ENCODE results near the gene SNX9.
A peak's percentile ranks its signal among the peaks of the same experiment; 100 is the strongest.
"Not testable (repeated sequence)": the region's sequence is repeated elsewhere in the genome, so short reads cannot be mapped to it uniquely, and the experiment has no call there.

SNX9 gene

GRCh38 chr6:157789861-157790260 lies 33.2 kb upstream of the SNX9 start:
- peak; percentile 9 to 47 for DNase-seq (ENCODE audit: low read depth in 1 of 2, low spot score in 1 of 2)
- in situ Hi-C loops (cut with HindIII; ENCODE audit: low pct_unique_long_range_greater_than_20kb, low sequenced_read_pairs), result no loop called here
- no peak for TF ChIP-seq JUND (IDR thresholded peaks at IDR 0.05; ENCODE audit: low read depth)

- in situ Hi-C loops (cut with HindIII; ENCODE audit: low pct_unique_long_range_greater_than_20kb, low sequenced_read_pairs), result no loop called here
- DNase-seq (ENCODE audit: low read depth in 1 of 2, low spot score in 1 of 2), result no peak
- no peak for TF ChIP-seq JUND (IDR thresholded peaks at IDR 0.05; ENCODE audit: low read depth)
Measured at GRCh38 chr6:157790548-157791160, 32.4 kb upstream of the SNX9 start.

GRCh38 chr6:157791450-157791849 lies 31.6 kb upstream of the SNX9 start:
- in situ Hi-C loops (cut with HindIII; ENCODE audit: low pct_unique_long_range_greater_than_20kb, low sequenced_read_pairs), result no loop called here
- DNase-seq (ENCODE audit: low read depth in 1 of 2, low spot score in 1 of 2), result peak in 1 of 2 experiments; percentile 46
- TF ChIP-seq JUND (IDR thresholded peaks at IDR 0.05; ENCODE audit: low read depth), result no peak

- TF ChIP-seq JUND (IDR thresholded peaks at IDR 0.05; ENCODE audit: low read depth), result no peak
- in situ Hi-C loops (cut with HindIII; ENCODE audit: low pct_unique_long_range_greater_than_20kb, low sequenced_read_pairs), result no loop called here
- no peak for DNase-seq (ENCODE audit: low read depth in 1 of 2, low spot score in 1 of 2)
Measured at GRCh38 chr6:157792671-157793070, 30.4 kb upstream of the SNX9 start.

GRCh38 chr6:157794012-157794411 lies 29.0 kb upstream of the SNX9 start:
- DNase-seq (ENCODE audit: low read depth in 1 of 2, low spot score in 1 of 2); in situ Hi-C loops (cut with HindIII; ENCODE audit: low pct_unique_long_range_greater_than_20kb, low sequenced_read_pairs): not testable (repeated sequence)

- no peak for DNase-seq (ENCODE audit: low read depth in 1 of 2, low spot score in 1 of 2)
- no peak for TF ChIP-seq JUND (IDR thresholded peaks at IDR 0.05; ENCODE audit: low read depth)
- in situ Hi-C loops (cut with HindIII; ENCODE audit: low pct_unique_long_range_greater_than_20kb, low sequenced_read_pairs), result no loop called here
Measured at GRCh38 chr6:157795841-157796240, 27.2 kb upstream of the SNX9 start.

- in situ Hi-C loops (cut with HindIII; ENCODE audit: low pct_unique_long_range_greater_than_20kb, low sequenced_read_pairs), result no loop called here
- no peak for DNase-seq (ENCODE audit: low read depth in 1 of 2, low spot score in 1 of 2)
- no peak for TF ChIP-seq JUND (IDR thresholded peaks at IDR 0.05; ENCODE audit: low read depth)
Measured at GRCh38 chr6:157798851-157799250, 24.2 kb upstream of the SNX9 start.

- in situ Hi-C loops (cut with HindIII; ENCODE audit: low pct_unique_long_range_greater_than_20kb, low sequenced_read_pairs); DNase-seq (ENCODE audit: low read depth in 1 of 2, low spot score in 1 of 2): not testable (repeated sequence)
Measured at GRCh38 chr6:157799561-157799960, 23.5 kb upstream of the SNX9 start.

GRCh38 chr6:157800420-157801237 lies 22.4 kb upstream of the SNX9 start:
- no peak for DNase-seq (ENCODE audit: low read depth in 1 of 2, low spot score in 1 of 2)
- in situ Hi-C loops (cut with HindIII; ENCODE audit: low pct_unique_long_range_greater_than_20kb, low sequenced_read_pairs), result no loop called here
- TF ChIP-seq JUND (IDR thresholded peaks at IDR 0.05; ENCODE audit: low read depth), result no peak

- no peak for DNase-seq (ENCODE audit: low read depth in 1 of 2, low spot score in 1 of 2)
- in situ Hi-C loops (cut with HindIII; ENCODE audit: low pct_unique_long_range_greater_than_20kb, low sequenced_read_pairs), result no loop called here
- no peak for TF ChIP-seq JUND (IDR thresholded peaks at IDR 0.05; ENCODE audit: low read depth)
Measured at GRCh38 chr6:157804448-157805327, 18.4 kb upstream of the SNX9 start.

- peak in 1 of 2 experiments; percentile 29 for DNase-seq (ENCODE audit: low read depth in 1 of 2, low spot score in 1 of 2)
- TF ChIP-seq JUND (IDR thresholded peaks at IDR 0.05; ENCODE audit: low read depth), result no peak
- in situ Hi-C loops (cut with HindIII; ENCODE audit: low pct_unique_long_range_greater_than_20kb, low sequenced_read_pairs), result no loop called here
Measured at GRCh38 chr6:157806131-157806855, 16.8 kb upstream of the SNX9 start.

GRCh38 chr6:157806856-157807215 lies 16.2 kb upstream of the SNX9 start:
- no peak for TF ChIP-seq JUND (IDR thresholded peaks at IDR 0.05; ENCODE audit: low read depth)
- in situ Hi-C loops (cut with HindIII; ENCODE audit: low pct_unique_long_range_greater_than_20kb, low sequenced_read_pairs), result no loop called here
- no peak for DNase-seq (ENCODE audit: low read depth in 1 of 2, low spot score in 1 of 2)
